PC-9 (cell line): ENCODE data around the gene CFL1. TPM values are rescaled to one million over a fixed set of nuclear protein-coding genes. Genes with fewer than 3 reads are reported as not detected.

ENCODE experiments used
- BruUV-seq: library from RNA; stranded (reverse); fragments of 400-500 nt; replicated peaks from 2 replicates; lab custom pipeline; 2021; lab: Mats Ljungman, UMichigan
- CTCF ChIA-PET: fragments of 300-600 bp; sonication (Branson Sonifier 250); formaldehyde crosslinking; loops from one replicate; lab custom pipeline; 2022; ENCODE audit warnings: antibody characterized with exemption; lab: Charles Lee
- POLR2A ChIA-PET: fragments of 300-600 bp; sonication (Branson Sonifier 250); formaldehyde crosslinking; loops from one replicate; lab custom pipeline; 2022; ENCODE audit warnings: antibody characterized with exemption; ENCODE audit not compliant: unreplicated experiment; lab: Charles Lee
- DNase-seq, 2 experiments: peaks; one replicate each; pipeline versions ENCODE4 v3.0.0 to v3.0.0-alpha.2; 2015 to 2022; ENCODE audit warnings: mixed read lengths in 1 of 2
- H2AFZ ChIP-seq: fragments of 200-600 bp; sonication (generic); 2 replicates; pipeline ENCODE4 v1.8.1; 2017; ENCODE audit warnings: antibody characterized with exemption
- H3F3A ChIP-seq: fragments of 200-600 bp; sonication (generic); 2 replicates; pipeline ENCODE4 v1.8.1; 2017; ENCODE audit warnings: antibody characterized with exemption, mild to moderate bottlenecking, low read depth; ENCODE audit not compliant: insufficient read depth
- H3K27ac ChIP-seq: fragments of 200-600 bp; sonication (generic); 2 replicates; pipeline ENCODE4 v1.6.1; 2016; ENCODE audit warnings: mixed run types
- H3K27me3 ChIP-seq: fragments of 200-600 bp; sonication (generic); 2 replicates; pipeline ENCODE4 v1.6.1; 2016; ENCODE audit warnings: low read depth, mixed run types; ENCODE audit not compliant: insufficient read depth
- H3K36me3 ChIP-seq: fragments of 200-600 bp; sonication (generic); 2 replicates; pipeline ENCODE4 v1.6.1; 2016; ENCODE audit warnings: low read depth, mixed run types
- H3K4me1 ChIP-seq: fragments of 200-600 bp; sonication (generic); replicated peaks from 2 replicates; pipeline ENCODE4 v1.6.1; 2016; ENCODE audit warnings: mixed run types; ENCODE audit not compliant: insufficient read depth
- H3K4me2 ChIP-seq: fragments of 200-600 bp; sonication (generic); 2 replicates; pipeline ENCODE4 v1.6.1; 2017; ENCODE audit warnings: mixed run types
- H3K4me3 ChIP-seq: fragments of 200-600 bp; sonication (generic); 2 replicates; pipeline ENCODE4 v1.6.1; 2016; ENCODE audit warnings: mixed run types
- H3K79me2 ChIP-seq: fragments of 200-600 bp; sonication (generic); 2 replicates; pipeline ENCODE4 v1.6.1; 2017; ENCODE audit warnings: low read depth, mixed run types
- H3K9me2 ChIP-seq: fragments of 200-600 bp; sonication (generic); 2 replicates; pipeline ENCODE4 v1.8.1; 2017; ENCODE audit warnings: mild to moderate bottlenecking; ENCODE audit not compliant: insufficient read depth
- H3K9me3 ChIP-seq: fragments of 200-600 bp; sonication (generic); 2 replicates; pipeline ENCODE4 v1.8.1; 2016; ENCODE audit warnings: low read depth; ENCODE audit not compliant: insufficient read depth
- H4K20me1 ChIP-seq: fragments of 200-600 bp; sonication (generic); 2 replicates; pipeline ENCODE4 v1.8.1; 2017; ENCODE audit not compliant: insufficient read depth
- EZH2 ChIP-seq: fragments of 200-600 bp; sonication (generic); IDR thresholded peaks from 2 replicates; pipeline ENCODE4 v1.8.0; 2017; ENCODE audit warnings: antibody characterized with exemption, low read depth
- intact Hi-C: fragments of 100-400 bp; cut with micrococcal nuclease; formaldehyde crosslinking; loops from one replicate; pipeline ENCODE4 v1.10.0; 2022; ENCODE audit not compliant: unreplicated experiment
- total RNA-seq: library from RNA; stranded (reverse); gene quantifications from 2 replicates; pipeline ENCODE4 v1.2.3, GENCODE V29; 2021
- TF ChIP-seq, protein P1 (sequence below): fragments of 200-600 bp; sonication (generic); conservative IDR thresholded peaks from 2 replicates; pipeline ENCODE4 v1.6.1; 2017; ENCODE audit warnings: mixed run types, antibody characterized with exemption, mild to moderate bottlenecking, moderate library complexity

Gene CFL1
- total RNA-seq, 1 experiment from 2014 or later, result 1,798 TPM

DNA sequence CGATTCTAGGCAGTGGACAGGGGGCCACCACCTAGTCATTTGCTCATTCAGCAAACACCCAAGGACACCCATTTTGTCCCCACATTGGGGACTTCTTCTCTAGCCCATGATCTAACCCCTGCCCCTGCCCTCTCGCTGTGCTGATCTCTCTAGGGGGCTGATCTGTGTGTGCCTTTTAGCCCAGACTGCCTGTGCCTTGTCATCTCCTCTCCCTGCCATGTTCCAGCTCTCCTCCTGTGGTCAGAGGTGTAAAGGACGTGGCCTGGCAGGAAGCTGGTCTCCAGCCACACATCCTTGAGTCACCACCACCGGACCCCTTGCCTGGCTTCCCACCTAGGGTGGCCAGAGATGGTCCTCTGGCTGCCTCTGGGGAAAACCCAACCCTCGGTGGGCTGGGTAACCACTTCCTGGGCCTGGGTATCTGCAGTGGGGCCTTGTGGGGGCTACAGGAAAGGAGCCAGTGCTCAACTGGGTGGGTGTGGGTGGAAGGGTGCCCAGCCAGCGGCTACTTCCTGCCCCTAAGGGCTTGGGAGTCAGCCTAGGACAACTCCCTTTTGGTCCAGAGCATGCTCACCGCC, 23.0 kb upstream of the CFL1 start:
- POLR2A ChIA-PET, result no interaction called here
- Histone ChIP-seq H4K20me1 (no peaks in the 10 kb centered on the region), H3K79me2 (no peaks in the 10 kb centered on the region; the same call in 1 of the 2 replicates), H3K4me1 (no peaks in the 10 kb centered on the region), H3K9me2 (no peaks in the 10 kb centered on the region), H3K4me2 (no peak overlapping the region), H3K4me3 (no peak overlapping the region), H3K27me3 (no peaks in the 10 kb centered on the region), H3K36me3 (0 out of 2 replicates have a peak, but pooled peaks cover 11% of the 10 kb centered on the region), H3F3A (peaks cover 10% of the 10 kb centered on the region; the same call in 1 of the 2 replicates), H3K27ac (no peak overlapping the region), H3K9me3 (no peaks in the 10 kb centered on the region), H2AFZ (no peak overlapping the region)
- BruUV-seq, result no TSS peak
- intact Hi-C loops, result loop anchor here (10.0 kb wide), 1 partner anchor 184 kb away; no protein-coding TSS in a partner anchor
- TF ChIP-seq, protein P1, sequence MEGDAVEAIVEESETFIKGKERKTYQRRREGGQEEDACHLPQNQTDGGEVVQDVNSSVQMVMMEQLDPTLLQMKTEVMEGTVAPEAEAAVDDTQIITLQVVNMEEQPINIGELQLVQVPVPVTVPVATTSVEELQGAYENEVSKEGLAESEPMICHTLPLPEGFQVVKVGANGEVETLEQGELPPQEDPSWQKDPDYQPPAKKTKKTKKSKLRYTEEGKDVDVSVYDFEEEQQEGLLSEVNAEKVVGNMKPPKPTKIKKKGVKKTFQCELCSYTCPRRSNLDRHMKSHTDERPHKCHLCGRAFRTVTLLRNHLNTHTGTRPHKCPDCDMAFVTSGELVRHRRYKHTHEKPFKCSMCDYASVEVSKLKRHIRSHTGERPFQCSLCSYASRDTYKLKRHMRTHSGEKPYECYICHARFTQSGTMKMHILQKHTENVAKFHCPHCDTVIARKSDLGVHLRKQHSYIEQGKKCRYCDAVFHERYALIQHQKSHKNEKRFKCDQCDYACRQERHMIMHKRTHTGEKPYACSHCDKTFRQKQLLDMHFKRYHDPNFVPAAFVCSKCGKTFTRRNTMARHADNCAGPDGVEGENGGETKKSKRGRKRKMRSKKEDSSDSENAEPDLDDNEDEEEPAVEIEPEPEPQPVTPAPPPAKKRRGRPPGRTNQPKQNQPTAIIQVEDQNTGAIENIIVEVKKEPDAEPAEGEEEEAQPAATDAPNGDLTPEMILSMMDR, result no peak
- no peak for TF ChIP-seq EZH2
- no peak for DNase-seq
- CTCF ChIA-PET, result interaction anchor here (1.0 kb wide), 1 partner anchor 20 kb away, joined by 4 read pairs; no protein-coding TSS in a partner anchor

DNA sequence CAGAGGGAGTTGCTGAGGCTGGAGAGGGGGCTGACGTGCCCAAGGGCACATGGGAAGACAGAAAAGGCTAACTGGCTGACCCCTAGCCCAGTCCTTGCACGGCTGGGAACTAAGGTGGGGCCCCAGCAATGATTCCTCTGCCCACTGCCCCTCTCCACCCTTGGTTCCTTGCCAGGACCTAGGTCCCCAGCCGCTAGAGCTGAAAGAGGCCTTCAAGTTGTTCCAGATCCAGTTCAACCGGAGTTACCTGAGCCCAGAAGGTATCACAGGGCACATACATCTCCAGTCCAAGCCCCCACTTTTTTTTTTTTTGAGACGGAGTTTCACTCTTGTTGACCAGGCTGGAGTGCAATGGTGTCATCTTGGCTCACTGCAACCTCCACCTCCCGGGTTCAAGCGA, 22.0 kb upstream of the CFL1 start:
- Histone ChIP-seq H3K36me3 (0 out of 2 replicates have a peak, but pooled peaks cover 11% of the 10 kb centered on the region), H3K4me1 (no peaks in the 10 kb centered on the region), H3K27ac (no peak overlapping the region), H3K9me2 (no peaks in the 10 kb centered on the region), H3K9me3 (no peaks in the 10 kb centered on the region), H4K20me1 (no peaks in the 10 kb centered on the region), H3K27me3 (no peaks in the 10 kb centered on the region), H3K79me2 (no peaks in the 10 kb centered on the region; the same call in 1 of the 2 replicates), H3K4me3 (no peak overlapping the region), H3K4me2 (no peak overlapping the region), H2AFZ (no peak overlapping the region), H3F3A (peaks cover 6% of the 10 kb centered on the region; the same call in 1 of the 2 replicates)
- no peak for DNase-seq
- intact Hi-C loops, result loop anchor here (10.0 kb wide), 1 partner anchor 185 kb away; no protein-coding TSS in a partner anchor
- ChIA-PET POLR2A (interaction anchor here (0.6 kb wide), 1 partner anchor 40 kb away, joined by 4 read pairs; no protein-coding TSS in a partner anchor), CTCF (interaction anchor here (1.0 kb wide), 1 partner anchor 19 kb away, joined by 4 read pairs; no protein-coding TSS in a partner anchor)
- BruUV-seq, result no TSS peak
- TF ChIP-seq, protein P1, result no peak
- no peak for TF ChIP-seq EZH2

DNA sequence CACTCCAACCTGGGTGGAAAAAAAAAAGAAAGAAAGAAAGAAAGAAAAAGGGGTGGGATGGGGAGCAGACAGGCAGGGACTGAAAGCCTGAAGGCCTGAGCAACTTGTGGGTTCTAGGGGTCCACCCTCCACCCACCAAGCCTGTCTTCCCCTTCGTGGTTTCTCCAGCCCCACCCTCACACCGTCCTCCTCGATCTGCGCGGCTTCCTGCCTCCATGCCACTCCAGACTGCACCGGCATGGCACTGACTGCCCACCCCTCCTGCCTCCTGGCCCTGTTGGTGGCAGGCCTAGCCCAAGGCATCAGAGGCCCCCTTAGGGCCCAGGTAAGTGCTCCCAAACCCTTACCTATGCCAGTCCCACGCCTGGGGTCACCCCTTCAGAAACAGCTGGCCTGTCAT, 21.6 kb upstream of the CFL1 start, which contains the start of gene CTSW:
CTSW (plus strand) TSS at position 221 of the 400 bp plus-strand sequence; CDS start at position 239, 18 bp downstream.
- Histone ChIP-seq H3K4me2 (no peak within 1 kb of the TSS), H3K27me3 (no peaks in the 10 kb centered on the region), H4K20me1 (no peaks in the 10 kb centered on the region), H3K9me2 (no peaks in the 10 kb centered on the region), H3F3A (peaks cover 6% of the 10 kb centered on the region; the same call in 1 of the 2 replicates), H3K27ac (no peak within 1 kb of the TSS), H2AFZ (no peak within 1 kb of the TSS), H3K4me3 (no peak within 1 kb of the TSS), H3K79me2 (no peaks in the 10 kb centered on the region; the same call in 1 of the 2 replicates), H3K4me1 (no peaks in the 10 kb centered on the region), H3K36me3 (0 out of 2 replicates have a peak, but pooled peaks cover 11% of the 10 kb centered on the region), H3K9me3 (no peaks in the 10 kb centered on the region)
- no peak for DNase-seq
- ChIA-PET CTCF (no interaction called here), POLR2A (no interaction called here)
- no TSS peak for BruUV-seq
- TF ChIP-seq, protein P1, result no peak
- TF ChIP-seq EZH2, result no peak
- intact Hi-C loops, result loop anchor here (10.0 kb wide), 1 partner anchor 185 kb away; no protein-coding TSS in a partner anchor
